Spleen (tissue), 7 donors: ENCODE measurements around the gene SHISAL2A.

Experiments used
- POLR2A ChIP-seq, 3 donors: fragments of 450-650 bp; IDR thresholded peaks; one replicate each; pipeline ENCODE4 v1.5.1; 2017; ENCODE audit warnings: antibody characterized with exemption in 3 of 3, mild to moderate bottlenecking in 1 of 3
- TF ChIP-seq, protein P1 (sequence below), 11 experiments: fragments of 200-600 bp in 7 of 11; fragments of 450-650 bp in 4 of 11; sonication (generic) in 4 of 11; IDR thresholded peaks in 8 of 11; conservative IDR thresholded peaks in 3 of 11; 1 replicate in 7 of 11; 2 replicates in 4 of 11; pipeline versions ENCODE4 v1.4.0 to v1.8.0; 2016 to 2021; ENCODE audit warnings: antibody characterized with exemption in 11 of 11, inconsistent platforms in 4 of 11, mild to moderate bottlenecking in 1 of 11
- donor health status: DM: no; HTN: no; CAD: no; lungs with moderate emphysema.
- donor health status: DM: no; HTN: no; CAD: no.
- donor health status: DM: no; HTN: no; CAD: no.

DNA sequence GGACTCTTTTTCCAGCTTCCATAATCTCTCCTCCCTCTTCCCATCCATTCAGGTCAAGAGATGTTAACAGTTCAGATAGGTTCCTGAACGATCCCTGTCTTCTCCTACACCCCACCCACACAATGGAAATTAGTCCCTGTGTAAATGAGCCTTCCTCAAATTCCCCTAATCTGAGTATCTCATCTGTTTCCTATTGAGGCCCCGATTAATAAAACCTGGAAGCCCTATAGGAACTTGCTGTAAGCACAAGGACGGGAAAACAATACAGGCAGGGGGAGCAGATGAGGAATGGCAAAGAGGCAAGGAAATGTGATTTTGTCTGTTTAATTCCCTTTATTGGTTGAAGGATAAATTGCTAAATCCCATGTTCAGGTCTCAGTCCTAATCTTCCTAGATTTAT is 37.9 kb upstream of the SHISAL2A start:
- TF ChIP-seq POLR2A (IDR thresholded peaks at IDR 0.05) = no peak
- TF ChIP-seq, protein P1, sequence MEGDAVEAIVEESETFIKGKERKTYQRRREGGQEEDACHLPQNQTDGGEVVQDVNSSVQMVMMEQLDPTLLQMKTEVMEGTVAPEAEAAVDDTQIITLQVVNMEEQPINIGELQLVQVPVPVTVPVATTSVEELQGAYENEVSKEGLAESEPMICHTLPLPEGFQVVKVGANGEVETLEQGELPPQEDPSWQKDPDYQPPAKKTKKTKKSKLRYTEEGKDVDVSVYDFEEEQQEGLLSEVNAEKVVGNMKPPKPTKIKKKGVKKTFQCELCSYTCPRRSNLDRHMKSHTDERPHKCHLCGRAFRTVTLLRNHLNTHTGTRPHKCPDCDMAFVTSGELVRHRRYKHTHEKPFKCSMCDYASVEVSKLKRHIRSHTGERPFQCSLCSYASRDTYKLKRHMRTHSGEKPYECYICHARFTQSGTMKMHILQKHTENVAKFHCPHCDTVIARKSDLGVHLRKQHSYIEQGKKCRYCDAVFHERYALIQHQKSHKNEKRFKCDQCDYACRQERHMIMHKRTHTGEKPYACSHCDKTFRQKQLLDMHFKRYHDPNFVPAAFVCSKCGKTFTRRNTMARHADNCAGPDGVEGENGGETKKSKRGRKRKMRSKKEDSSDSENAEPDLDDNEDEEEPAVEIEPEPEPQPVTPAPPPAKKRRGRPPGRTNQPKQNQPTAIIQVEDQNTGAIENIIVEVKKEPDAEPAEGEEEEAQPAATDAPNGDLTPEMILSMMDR (IDR thresholded peaks at IDR 0.05 in 8 of 11, conservative IDR thresholded peaks at IDR 0.05 in 3 of 11) = no peak
